ENCODE measurements around the gene ABCB4.
"Not testable (repeated sequence)": the region's sequence is repeated elsewhere in the genome, so short reads cannot be mapped to it uniquely, and the experiment has no call there.

DNA sequence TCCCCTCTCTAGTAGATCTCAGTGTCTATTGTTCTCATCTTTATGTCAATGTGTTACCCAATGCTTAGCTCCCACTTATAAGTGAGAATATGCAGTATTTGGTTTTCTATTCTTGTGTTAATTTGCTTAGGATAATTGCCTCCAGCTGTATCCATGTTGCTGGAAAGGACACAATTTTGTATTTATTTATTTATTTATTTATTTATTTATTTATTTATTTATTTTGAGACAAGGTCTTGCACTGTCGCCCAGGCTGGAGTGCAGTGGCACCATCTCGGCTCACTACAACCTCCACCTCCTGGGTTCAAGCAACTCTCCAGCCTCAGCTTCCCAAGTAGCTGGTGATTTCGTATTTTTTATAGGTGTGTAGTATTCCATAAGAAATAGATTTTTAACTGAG is 15.0 kb downstream of the ABCB4 start:
- TF ChIP-seq, protein P1, sequence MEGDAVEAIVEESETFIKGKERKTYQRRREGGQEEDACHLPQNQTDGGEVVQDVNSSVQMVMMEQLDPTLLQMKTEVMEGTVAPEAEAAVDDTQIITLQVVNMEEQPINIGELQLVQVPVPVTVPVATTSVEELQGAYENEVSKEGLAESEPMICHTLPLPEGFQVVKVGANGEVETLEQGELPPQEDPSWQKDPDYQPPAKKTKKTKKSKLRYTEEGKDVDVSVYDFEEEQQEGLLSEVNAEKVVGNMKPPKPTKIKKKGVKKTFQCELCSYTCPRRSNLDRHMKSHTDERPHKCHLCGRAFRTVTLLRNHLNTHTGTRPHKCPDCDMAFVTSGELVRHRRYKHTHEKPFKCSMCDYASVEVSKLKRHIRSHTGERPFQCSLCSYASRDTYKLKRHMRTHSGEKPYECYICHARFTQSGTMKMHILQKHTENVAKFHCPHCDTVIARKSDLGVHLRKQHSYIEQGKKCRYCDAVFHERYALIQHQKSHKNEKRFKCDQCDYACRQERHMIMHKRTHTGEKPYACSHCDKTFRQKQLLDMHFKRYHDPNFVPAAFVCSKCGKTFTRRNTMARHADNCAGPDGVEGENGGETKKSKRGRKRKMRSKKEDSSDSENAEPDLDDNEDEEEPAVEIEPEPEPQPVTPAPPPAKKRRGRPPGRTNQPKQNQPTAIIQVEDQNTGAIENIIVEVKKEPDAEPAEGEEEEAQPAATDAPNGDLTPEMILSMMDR (conservative IDR thresholded peaks at IDR 0.05; ENCODE audit: low read depth in 2 of 2), result not testable (repeated sequence)
- not testable (repeated sequence) for TF ChIP-seq CREB1 (CRISPR knock-in tag; IDR thresholded peaks at IDR 0.05; ENCODE audit: low read depth); EZH2phosphoT487 (IDR thresholded peaks at IDR 0.05; ENCODE audit: unreplicated experiment); EZH2 (IDR thresholded peaks at IDR 0.05; ENCODE audit: low read depth, unreplicated experiment); POLR2AphosphoS5 (IDR thresholded peaks at IDR 0.05; ENCODE audit: low read depth)

Data from GM23338 (cell line).